ENCODE measurements around the gene SEM1. TPM values are rescaled to one million over a fixed set of nuclear protein-coding genes. Genes with fewer than 3 reads are reported as not detected.

The SEM1 gene
- total and polyA plus RNA-seq, 3 donors from 2014 or later, result 56.3 to 267 (median 59.7) TPM

GRCh38 chr7:96686305-96686704, 23.3 kb downstream of the SEM1 start:
- no peaks in the 10 kb centered on the region for H3K9me3 ChIP-seq
- H3K36me3 ChIP-seq (ENCODE audit: low read depth, missing control alignments), result no peaks in the 10 kb centered on the region
- DNase-seq, result no peak
- no peak overlapping the region for H3K4me3 ChIP-seq
- H3K4me1 ChIP-seq, result no peaks in the 10 kb centered on the region
- H3K27ac ChIP-seq, result no peak overlapping the region
- no peaks in the 10 kb centered on the region for H3K27me3 ChIP-seq
- intact Hi-C loops (cut with DNase I; ENCODE audit: low total_unique reads), result no loop called here
- TF ChIP-seq POLR2A (IDR thresholded peaks at IDR 0.05), result no peak
- TF ChIP-seq CTCF (IDR thresholded peaks at IDR 0.05), result no peak

- no peak for DNase-seq
- WGBS, 2 donors, result 98 to 100% methylated on average over 1 of the region's 1 CpG
- no peak overlapping the region for H3K27ac ChIP-seq
- H3K36me3 ChIP-seq (ENCODE audit: low read depth, missing control alignments), result no peaks in the 10 kb centered on the region
- H3K9me3 ChIP-seq, result no peaks in the 10 kb centered on the region
- no peaks in the 10 kb centered on the region for H3K27me3 ChIP-seq
- intact Hi-C loops (cut with DNase I; ENCODE audit: low total_unique reads), result no loop called here
- H3K4me1 ChIP-seq, result no peaks in the 10 kb centered on the region
- no peak overlapping the region for H3K4me3 ChIP-seq
- TF ChIP-seq CTCF (IDR thresholded peaks at IDR 0.05) (no peak), POLR2A (IDR thresholded peaks at IDR 0.05) (no peak)
These were observed 23.9 kb downstream of the SEM1 start for GRCh38 chr7:96685755-96686154.

- Histone ChIP-seq H3K27me3 (no peaks in the 10 kb centered on the region), H3K27ac (no peak overlapping the region), H3K4me1 (no peaks in the 10 kb centered on the region), H3K9me3 (no peaks in the 10 kb centered on the region), H3K36me3 (ENCODE audit: low read depth, missing control alignments) (no peaks in the 10 kb centered on the region), H3K4me3 (no peak overlapping the region)
- WGBS, 2 donors, result 72 to 86% methylated on average over 3 of the region's 3 CpGs
- DNase-seq, result no peak
- TF ChIP-seq CTCF (IDR thresholded peaks at IDR 0.05) (no peak), POLR2A (IDR thresholded peaks at IDR 0.05) (no peak)
- intact Hi-C loops (cut with DNase I; ENCODE audit: low total_unique reads), result no loop called here
These were observed 24.3 kb downstream of the SEM1 start for GRCh38 chr7:96685353-96685752.

- Histone ChIP-seq H3K36me3 (ENCODE audit: low read depth, missing control alignments) (no peaks in the 10 kb centered on the region), H3K9me3 (no peaks in the 10 kb centered on the region), H3K27me3 (no peaks in the 10 kb centered on the region), H3K4me3 (no peak overlapping the region), H3K4me1 (no peaks in the 10 kb centered on the region), H3K27ac (no peak overlapping the region)
- WGBS, 2 donors, result 79 to 81% methylated on average over 4 of the region's 4 CpGs
- TF ChIP-seq POLR2A (IDR thresholded peaks at IDR 0.05) (no peak), CTCF (IDR thresholded peaks at IDR 0.05) (no peak)
- intact Hi-C loops (cut with DNase I; ENCODE audit: low total_unique reads), result no loop called here
- DNase-seq, result no peak
These were observed 29.8 kb downstream of the SEM1 start for GRCh38 chr7:96679886-96680285.

- no peak for DNase-seq
- no peaks in the 10 kb centered on the region for H3K9me3 ChIP-seq
- no peak overlapping the region for H3K4me3 ChIP-seq
- intact Hi-C loops (cut with DNase I; ENCODE audit: low total_unique reads), result no loop called here
- H3K27ac ChIP-seq, result no peak overlapping the region
- H3K36me3 ChIP-seq (ENCODE audit: low read depth, missing control alignments), result no peaks in the 10 kb centered on the region
- TF ChIP-seq CTCF (IDR thresholded peaks at IDR 0.05), result no peak
- TF ChIP-seq POLR2A (IDR thresholded peaks at IDR 0.05), result no peak
- H3K27me3 ChIP-seq, result no peaks in the 10 kb centered on the region
- 71 to 75% methylated on average over 5 of the region's 5 CpGs for WGBS, 2 donors
- H3K4me1 ChIP-seq, result no peaks in the 10 kb centered on the region
These were observed 32.7 kb downstream of the SEM1 start for GRCh38 chr7:96676919-96677318.

Measured in testis (tissue), 3 donors.